ENCODE results near the gene PCDHB12.
"Not testable (repeated sequence)": the region's sequence is repeated elsewhere in the genome, so short reads cannot be mapped to it uniquely, and the experiment has no call there.

- TF ChIP-seq, protein P1, sequence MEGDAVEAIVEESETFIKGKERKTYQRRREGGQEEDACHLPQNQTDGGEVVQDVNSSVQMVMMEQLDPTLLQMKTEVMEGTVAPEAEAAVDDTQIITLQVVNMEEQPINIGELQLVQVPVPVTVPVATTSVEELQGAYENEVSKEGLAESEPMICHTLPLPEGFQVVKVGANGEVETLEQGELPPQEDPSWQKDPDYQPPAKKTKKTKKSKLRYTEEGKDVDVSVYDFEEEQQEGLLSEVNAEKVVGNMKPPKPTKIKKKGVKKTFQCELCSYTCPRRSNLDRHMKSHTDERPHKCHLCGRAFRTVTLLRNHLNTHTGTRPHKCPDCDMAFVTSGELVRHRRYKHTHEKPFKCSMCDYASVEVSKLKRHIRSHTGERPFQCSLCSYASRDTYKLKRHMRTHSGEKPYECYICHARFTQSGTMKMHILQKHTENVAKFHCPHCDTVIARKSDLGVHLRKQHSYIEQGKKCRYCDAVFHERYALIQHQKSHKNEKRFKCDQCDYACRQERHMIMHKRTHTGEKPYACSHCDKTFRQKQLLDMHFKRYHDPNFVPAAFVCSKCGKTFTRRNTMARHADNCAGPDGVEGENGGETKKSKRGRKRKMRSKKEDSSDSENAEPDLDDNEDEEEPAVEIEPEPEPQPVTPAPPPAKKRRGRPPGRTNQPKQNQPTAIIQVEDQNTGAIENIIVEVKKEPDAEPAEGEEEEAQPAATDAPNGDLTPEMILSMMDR (IDR thresholded peaks at IDR 0.05; ENCODE audit: borderline replicate concordance, extremely low read depth, low read length, poor library complexity, severe bottlenecking), result not testable (repeated sequence)
- TF ChIP-seq EZH2 (IDR thresholded peaks at IDR 0.05; ENCODE audit: borderline replicate concordance, low read depth, low read length, severe bottlenecking), result not testable (repeated sequence)
Measured at GRCh38 chr5:141201646-141202045, 6.9 kb upstream of the PCDHB12 start.

All from DND-41 (cell line).